CD14-positive monocyte (primary cell): ENCODE measurements around the gene ZMYND19. TPM values are rescaled to one million over a fixed set of nuclear protein-coding genes. Genes with fewer than 3 reads are reported as not detected.

Experiments
- DNase-seq, 3 donors: peaks; one replicate each; pipeline ENCODE4 v3.0.0-alpha.2; 2011 to 2022
- H2AFZ ChIP-seq: 2 replicates; pipeline ENCODE4 v1.6.0; 2012; ENCODE audit warnings: mild to moderate bottlenecking, low read depth, low read length, inconsistent platforms; ENCODE audit not compliant: insufficient read depth, poor library complexity, severe bottlenecking
- H3K27ac ChIP-seq, 2 donors: 1 replicate in 1 of 2; 2 replicates in 1 of 2; pipeline ENCODE4 v1.5.1; 2012 to 2013; ENCODE audit warnings: low read length in 2 of 2, control low read depth in 1 of 2, inconsistent platforms in 1 of 2, low read depth in 1 of 2, mild to moderate bottlenecking in 1 of 2
- H3K27me3 ChIP-seq, 2 donors: one replicate each; pipeline versions ENCODE4 v1.6.0 to v1.6.1; 2011 to 2013; ENCODE audit warnings: low read length in 2 of 2; ENCODE audit not compliant: control insufficient read depth in 2 of 2, insufficient read depth in 2 of 2
- H3K36me3 ChIP-seq, 2 donors: replicated peaks in 1 of 2; 1 replicate in 1 of 2; 2 replicates in 1 of 2; pipeline versions ENCODE4 v1.5.1 to v1.6.1; 2012 to 2013; ENCODE audit warnings: low read length in 2 of 2, control low read depth in 1 of 2, inconsistent platforms in 1 of 2, mild to moderate bottlenecking in 1 of 2; ENCODE audit not compliant: insufficient read depth in 2 of 2, control insufficient read depth in 1 of 2
- H3K4me1 ChIP-seq, 2 donors: 1 replicate in 1 of 2; 2 replicates in 1 of 2; pipeline versions ENCODE4 v1.5.1 to v1.6.1; 2012 to 2013; ENCODE audit warnings: low read length in 2 of 2, control low read depth in 1 of 2, inconsistent platforms in 1 of 2, mild to moderate bottlenecking in 1 of 2, moderate library complexity in 1 of 2; ENCODE audit not compliant: insufficient read depth in 2 of 2, control insufficient read depth in 1 of 2
- H3K4me2 ChIP-seq: replicated peaks from 2 replicates; pipeline ENCODE3; 2012; ENCODE audit warnings: low read length, moderate library complexity, mild to moderate bottlenecking; ENCODE audit not compliant: poor library complexity, severe bottlenecking; ENCODE audit errors: extremely low read depth
- H3K4me3 ChIP-seq, 3 experiments: fragments of 200-600 bp in 1 of 3; sonication (generic) in 1 of 3; replicated peaks in 1 of 3; 1 replicate in 2 of 3; 2 replicates in 1 of 3; pipeline ENCODE4 v1.5.1; 2011 to 2013; ENCODE audit warnings: low read length in 3 of 3, mild to moderate bottlenecking in 3 of 3, control low read depth in 2 of 3, low read depth in 2 of 3, inconsistent platforms in 1 of 3, moderate library complexity in 1 of 3
- H3K79me2 ChIP-seq: 2 replicates; pipeline ENCODE4 v1.6.0; 2012; ENCODE audit warnings: mild to moderate bottlenecking, control low read depth, inconsistent platforms, low read length, moderate library complexity; ENCODE audit not compliant: insufficient read depth
- H3K9ac ChIP-seq: 2 replicates; pipeline ENCODE4 v1.6.0; 2017; ENCODE audit warnings: low read length, mild to moderate bottlenecking; ENCODE audit not compliant: insufficient read depth, poor library complexity, severe bottlenecking
- H3K9me3 ChIP-seq, 2 donors: replicated peaks in 1 of 2; 1 replicate in 1 of 2; 2 replicates in 1 of 2; pipeline versions ENCODE4 v1.5.1 to v1.6.1; 2012 to 2013; ENCODE audit warnings: low read length in 2 of 2, control low read depth in 1 of 2; ENCODE audit not compliant: control insufficient read depth in 1 of 2, insufficient read depth in 1 of 2
- H4K20me1 ChIP-seq: 2 replicates; pipeline ENCODE4 v1.6.0; 2012; ENCODE audit warnings: mild to moderate bottlenecking, low read length, control low read depth, moderate library complexity; ENCODE audit not compliant: insufficient read depth
- H3K27ac Mint-ChIP-seq, 7 donors: one replicate each; pipeline ENCODE4 v1.8.0; 2020; ENCODE audit warnings: mild to moderate bottlenecking in 7 of 7, mixed read lengths in 7 of 7, moderate library complexity in 6 of 7, inconsistent platforms in 2 of 7
- H3K27me3 Mint-ChIP-seq, 3 donors: one replicate each; pipeline ENCODE4 v1.8.0; 2021 to 2022; ENCODE audit warnings: low read depth in 3 of 3, mild to moderate bottlenecking in 3 of 3, mixed read lengths in 3 of 3, moderate library complexity in 3 of 3, inconsistent platforms in 1 of 3
- H3K36me3 Mint-ChIP-seq, 2 donors: one replicate each; pipeline ENCODE4 v1.8.0; 2020; ENCODE audit warnings: mixed read lengths in 2 of 2, inconsistent platforms in 1 of 2, mild to moderate bottlenecking in 1 of 2
- H3K4me1 Mint-ChIP-seq: one replicate; pipeline ENCODE4 v1.8.0; 2020; ENCODE audit warnings: mild to moderate bottlenecking, mixed read lengths
- H3K4me3 Mint-ChIP-seq, 2 donors: one replicate each; pipeline ENCODE4 v1.8.0; 2020; ENCODE audit warnings: mild to moderate bottlenecking in 2 of 2, mixed read lengths in 2 of 2, moderate library complexity in 1 of 2
- H3K9me3 Mint-ChIP-seq, 7 donors: one replicate each; pipeline ENCODE4 v1.8.0; 2020 to 2022; ENCODE audit warnings: mixed read lengths in 7 of 7, mild to moderate bottlenecking in 6 of 7, moderate library complexity in 6 of 7, inconsistent platforms in 2 of 7
- CTCF ChIP-seq: fragments of 200-600 bp; IDR thresholded peaks from one replicate; pipeline ENCODE4 v1.8.0; 2022; ENCODE audit warnings: antibody characterized with exemption, mild to moderate bottlenecking
- WGBS: methylation state at CpG from one replicate; pipeline ENCODE4 v1.1.5; 2013; ENCODE audit warnings: missing lambda C conversion rate; ENCODE audit not compliant: insufficient coverage; 5-methylcytosine and 5-hydroxymethylcytosine counted together
- intact Hi-C, 2 donors: fragments of 100-400 bp; cut with micrococcal nuclease; formaldehyde crosslinking; loops; one replicate each; pipeline versions ENCODE4 v1.15.0 to v1.15.1; 2023
- polyA plus RNA-seq, 3 donors: library from polyadenylated mRNA; depleted of rRNA in 1 of 3; unstranded in 2 of 3; stranded (reverse) in 1 of 3; fragments of 300-500 nt in 2 of 3; fragments of >200 nt in 1 of 3; fragmentation: Illumina TruSeq in 2 of 3; gene quantifications; 1 replicate in 2 of 3; 2 replicates in 1 of 3; pipeline ENCODE4 v1.2.3, GENCODE V29; 2012 to 2021

Gene ZMYND19
- polyA plus RNA-seq, 3 donors = 1.9 to 12.4 (median 4.5) TPM

- Mint-ChIP-seq H3K27me3 (peaks cover 2 to 4% (median 3%) of the 10 kb centered on the region in 3 donors), H3K4me3 (no peak overlapping the region), H3K4me1 (peaks cover 28% of the 10 kb centered on the region), H3K36me3 (peaks cover 3 to 9% of the 10 kb centered on the region in 2 donors), H3K27ac (peak overlapping the region in 4 of 7 donors; percentile 10 to 57 (median 42)), H3K9me3 (peaks cover 0 to 2% (median 0%) of the 10 kb centered on the region in 7 donors)
- no peak overlapping the region for H3K27ac ChIP-seq
- no peaks in the 10 kb centered on the region for H3K27me3 ChIP-seq
- H3K4me2 ChIP-seq = no peak overlapping the region
- no peak overlapping the region for H3K9ac ChIP-seq
- peaks cover 0 to under 1% of the 10 kb centered on the region in 2 donors for H3K36me3 ChIP-seq
- H3K4me1 ChIP-seq = peaks cover 28 to 37% of the 10 kb centered on the region in 2 donors
- H4K20me1 ChIP-seq = peaks cover 8% of the 10 kb centered on the region
- no peak for DNase-seq
- no peak overlapping the region for H3K4me3 ChIP-seq
- WGBS = 88% methylated on average over 5 of the region's 12 CpGs
- H3K9me3 ChIP-seq = no peaks in the 10 kb centered on the region
- no peak for TF ChIP-seq CTCF
- intact Hi-C loops = no loop called here
- H2AFZ ChIP-seq = no peak overlapping the region
- H3K79me2 ChIP-seq = peaks cover 16% of the 10 kb centered on the region
These were observed 2.9 kb upstream of the ZMYND19 start for GRCh38 chr9:137593176-137593575.

GRCh38 chr9:137592767-137593166 lies 2.5 kb upstream of the ZMYND19 start:
- intact Hi-C loops = no loop called here
- WGBS = 70% methylated on average over 3 of the region's 7 CpGs
- peak overlapping the region in 3 of 7 donors; percentile 10 to 57 (median 33) for H3K27ac Mint-ChIP-seq

More at GRCh38 chr9:137592767-137593166, 2.5 kb upstream of the ZMYND19 start:
- H3K27me3 ChIP-seq = no peaks in the 10 kb centered on the region
- peaks cover 28% of the 10 kb centered on the region for H3K4me1 Mint-ChIP-seq
- no peaks in the 10 kb centered on the region for H3K9me3 ChIP-seq
- no peak overlapping the region for H3K27ac ChIP-seq
- H3K36me3 Mint-ChIP-seq = peaks cover 7 to 13% of the 10 kb centered on the region in 2 donors
- H4K20me1 ChIP-seq = peaks cover 8% of the 10 kb centered on the region
- no peak overlapping the region for H3K4me3 Mint-ChIP-seq
- peak overlapping the region; percentile 39 for H3K4me2 ChIP-seq
- peaks cover 28 to 37% of the 10 kb centered on the region in 2 donors for H3K4me1 ChIP-seq
- peaks cover 0 to 2% (median 0%) of the 10 kb centered on the region in 7 donors for H3K9me3 Mint-ChIP-seq
- no peak overlapping the region for H3K4me3 ChIP-seq
- H3K36me3 ChIP-seq = peaks cover 3 to 5% of the 10 kb centered on the region in 2 donors
- TF ChIP-seq CTCF = no peak
- H3K27me3 Mint-ChIP-seq = peaks cover 2 to 4% (median 3%) of the 10 kb centered on the region in 3 donors
- DNase-seq = peak in 1 of 3 donors; percentile 30
- H3K79me2 ChIP-seq = peaks cover 16% of the 10 kb centered on the region
- H2AFZ ChIP-seq = no peak overlapping the region
- H3K9ac ChIP-seq = no peak overlapping the region
